GM19438 (cell line): ENCODE data around the gene AHSG.
A peak's percentile ranks its signal among the peaks of the same experiment; 100 is the strongest.
"Not testable (repeated sequence)": the region's sequence is repeated elsewhere in the genome, so short reads cannot be mapped to it uniquely, and the experiment has no call there.

ENCODE experiments used
- ATAC-seq: cut with Tn5 transposase; IDR thresholded peaks from one replicate; pipeline ENCODE4 v1.9.1; 2021; ENCODE audit warnings: low read depth; ENCODE audit not compliant: unreplicated experiment

The AHSG gene, protein sequence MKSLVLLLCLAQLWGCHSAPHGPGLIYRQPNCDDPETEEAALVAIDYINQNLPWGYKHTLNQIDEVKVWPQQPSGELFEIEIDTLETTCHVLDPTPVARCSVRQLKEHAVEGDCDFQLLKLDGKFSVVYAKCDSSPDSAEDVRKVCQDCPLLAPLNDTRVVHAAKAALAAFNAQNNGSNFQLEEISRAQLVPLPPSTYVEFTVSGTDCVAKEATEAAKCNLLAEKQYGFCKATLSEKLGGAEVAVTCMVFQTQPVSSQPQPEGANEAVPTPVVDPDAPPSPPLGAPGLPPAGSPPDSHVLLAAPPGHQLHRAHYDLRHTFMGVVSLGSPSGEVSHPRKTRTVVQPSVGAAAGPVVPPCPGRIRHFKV

DNA sequence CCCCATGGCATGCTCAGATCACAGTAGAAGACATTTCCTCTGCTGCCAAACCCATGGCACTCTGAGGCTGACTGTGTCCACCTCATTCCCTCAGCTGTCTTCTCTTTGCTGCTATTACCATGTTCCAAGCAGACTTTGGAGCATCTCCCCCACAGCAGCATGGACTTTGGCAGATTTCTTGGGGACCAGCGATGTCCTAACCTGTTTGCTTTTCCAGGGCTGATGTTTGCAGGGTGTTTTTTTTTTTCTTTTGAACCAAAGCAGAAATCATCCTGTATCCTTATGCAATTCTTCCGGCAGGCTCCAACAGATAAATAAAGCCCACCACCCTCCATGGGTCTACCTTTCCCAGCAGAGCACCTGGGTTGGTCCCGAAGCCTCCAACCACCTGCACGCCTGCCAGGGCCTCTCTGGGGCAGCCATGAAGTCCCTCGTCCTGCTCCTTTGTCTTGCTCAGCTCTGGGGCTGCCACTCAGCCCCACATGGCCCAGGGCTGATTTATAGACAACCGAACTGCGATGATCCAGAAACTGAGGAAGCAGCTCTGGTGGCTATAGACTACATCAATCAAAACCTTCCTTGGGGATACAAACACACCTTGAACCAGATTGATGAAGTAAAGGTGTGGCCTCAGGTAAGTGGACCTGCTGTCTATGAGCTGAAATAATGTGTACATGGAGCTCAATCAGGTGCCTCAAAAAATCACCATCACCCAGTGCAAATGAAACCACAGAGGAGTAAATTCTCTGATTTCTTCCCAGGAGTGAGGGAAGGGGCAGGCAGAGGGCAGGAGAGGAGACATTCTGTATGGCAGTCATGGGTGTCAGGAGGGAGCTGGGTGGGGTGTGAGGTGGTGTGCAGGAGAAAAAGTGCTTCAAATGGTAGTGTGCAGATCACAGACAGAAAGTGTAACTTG, at the start of gene AHSG:
Gene AHSG, plus strand, starts transcription at position 340 of the 916 bp plus-strand sequence. Its CDS starts 82 bp downstream, at position 422.
- no peak for ATAC-seq

DNA sequence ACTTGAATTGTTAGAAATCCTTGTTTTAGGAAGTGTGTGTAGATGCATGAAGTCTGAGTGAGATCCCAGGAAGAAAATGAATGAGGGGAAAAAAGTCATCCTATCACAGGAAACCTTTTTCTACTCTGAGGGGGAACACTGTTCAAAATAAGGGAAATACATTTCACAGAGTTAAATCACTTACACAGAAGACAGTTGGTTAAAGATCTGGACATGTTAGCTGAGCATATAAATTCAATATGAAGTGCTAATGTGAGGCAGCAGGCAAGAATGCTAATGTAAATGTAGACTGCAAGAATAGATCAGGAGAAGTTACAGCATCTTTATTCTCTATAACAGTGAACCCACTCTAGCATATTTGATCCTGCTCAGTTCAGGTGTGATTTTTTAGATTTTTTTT, 48.3 kb upstream of the AHSG start:
- no peak for ATAC-seq

DNA sequence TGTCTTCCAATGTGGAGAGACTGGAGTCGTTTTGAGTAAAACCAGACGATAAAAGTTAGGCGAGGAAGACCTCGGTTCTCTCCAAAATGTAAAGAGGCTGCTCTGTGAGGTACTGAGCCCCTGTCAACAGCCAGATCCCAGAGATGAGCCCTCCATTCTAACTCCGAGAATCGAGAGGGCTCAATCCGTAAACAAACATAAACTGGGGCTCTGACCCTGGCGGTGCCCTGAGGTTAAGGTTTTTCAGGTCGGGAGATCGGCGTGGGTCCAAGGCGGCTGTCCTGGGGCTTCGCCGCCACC, 46.1 kb upstream of the AHSG start:
- no peak for ATAC-seq

DNA sequence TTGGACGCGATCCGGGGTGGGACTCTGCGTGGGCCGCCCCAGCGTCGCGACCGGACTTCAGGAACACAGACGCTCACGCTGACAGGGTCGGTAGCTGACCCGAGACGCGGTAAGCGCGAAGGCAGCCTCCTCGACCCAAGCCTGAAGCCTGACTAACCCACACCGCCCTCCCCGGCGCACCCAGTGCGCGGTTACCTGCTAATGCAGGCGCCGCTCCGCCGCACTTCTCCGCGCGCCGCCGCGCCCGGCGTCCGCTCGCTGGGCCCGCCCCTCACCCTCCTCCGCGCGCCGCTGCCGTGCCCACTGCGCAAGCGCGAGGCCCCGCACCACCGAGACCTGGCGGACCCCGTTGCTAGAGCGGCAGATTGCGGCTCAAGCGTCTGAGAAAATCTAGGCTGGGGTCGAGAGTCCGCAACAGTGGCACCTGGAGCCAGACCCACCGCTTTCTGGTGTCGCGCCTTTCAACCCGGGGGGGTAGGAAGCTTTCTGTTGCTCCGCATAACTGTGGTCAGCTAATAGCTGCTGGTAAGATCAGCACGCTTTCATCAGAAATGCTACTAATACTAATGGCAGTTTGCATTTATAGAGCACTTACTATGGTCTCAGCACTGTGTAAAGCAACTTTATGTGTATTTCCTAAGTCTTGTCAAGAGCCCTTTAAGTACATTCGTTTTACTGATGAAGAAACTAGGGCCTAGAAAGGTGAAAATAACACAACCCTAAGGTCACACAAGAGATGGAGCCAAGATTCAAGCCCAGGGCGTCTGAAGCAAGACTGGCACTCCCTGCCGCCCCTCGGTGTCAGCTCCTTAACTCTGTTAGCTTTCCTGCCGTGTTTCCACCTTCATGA, 45.6 kb upstream of the AHSG start, which contains the start of gene TBCCD1:
Gene TBCCD1, minus strand, starts transcription at position 268 of the 850 bp plus-strand sequence. CDS start 3,010 bp downstream, outside the sequence.
- ATAC-seq, result peak; percentile 45

DNA sequence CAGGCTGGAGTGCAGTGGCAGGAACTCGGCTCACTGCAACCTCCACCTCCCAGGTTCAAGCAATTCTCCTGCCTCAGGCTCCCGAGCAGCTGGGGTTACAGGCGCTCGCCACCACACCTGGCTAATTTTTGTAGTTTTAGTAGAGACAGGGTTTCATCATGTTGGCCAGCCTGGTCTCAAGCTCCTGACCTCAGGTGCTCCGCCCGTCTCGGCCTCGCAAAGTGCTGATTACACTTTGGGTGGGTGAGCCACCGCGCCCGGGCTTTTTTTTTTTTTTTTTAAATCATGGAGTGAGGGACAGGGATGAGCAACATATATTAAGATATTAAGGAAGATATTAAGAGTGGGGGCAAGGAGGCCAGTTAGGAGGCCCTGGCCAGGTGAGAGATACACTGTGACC, 43.5 kb upstream of the AHSG start:
- not testable (repeated sequence) for ATAC-seq

DNA sequence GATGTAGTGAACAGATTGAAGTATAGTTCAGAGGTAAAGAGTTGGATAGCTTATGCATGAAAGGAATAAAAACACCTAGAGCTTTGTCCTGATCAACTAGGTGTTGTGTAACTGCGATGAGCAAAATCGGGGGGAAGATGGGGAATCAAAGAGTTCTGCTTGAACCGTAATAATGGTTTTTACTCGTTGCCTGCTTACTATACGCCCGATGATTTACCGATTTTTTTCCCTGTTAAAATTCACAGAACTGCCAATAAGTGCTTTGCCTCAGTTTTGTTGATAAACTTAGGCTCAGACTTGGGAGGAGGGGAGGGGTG, 43.1 kb upstream of the AHSG start:
- ATAC-seq, result no peak

DNA sequence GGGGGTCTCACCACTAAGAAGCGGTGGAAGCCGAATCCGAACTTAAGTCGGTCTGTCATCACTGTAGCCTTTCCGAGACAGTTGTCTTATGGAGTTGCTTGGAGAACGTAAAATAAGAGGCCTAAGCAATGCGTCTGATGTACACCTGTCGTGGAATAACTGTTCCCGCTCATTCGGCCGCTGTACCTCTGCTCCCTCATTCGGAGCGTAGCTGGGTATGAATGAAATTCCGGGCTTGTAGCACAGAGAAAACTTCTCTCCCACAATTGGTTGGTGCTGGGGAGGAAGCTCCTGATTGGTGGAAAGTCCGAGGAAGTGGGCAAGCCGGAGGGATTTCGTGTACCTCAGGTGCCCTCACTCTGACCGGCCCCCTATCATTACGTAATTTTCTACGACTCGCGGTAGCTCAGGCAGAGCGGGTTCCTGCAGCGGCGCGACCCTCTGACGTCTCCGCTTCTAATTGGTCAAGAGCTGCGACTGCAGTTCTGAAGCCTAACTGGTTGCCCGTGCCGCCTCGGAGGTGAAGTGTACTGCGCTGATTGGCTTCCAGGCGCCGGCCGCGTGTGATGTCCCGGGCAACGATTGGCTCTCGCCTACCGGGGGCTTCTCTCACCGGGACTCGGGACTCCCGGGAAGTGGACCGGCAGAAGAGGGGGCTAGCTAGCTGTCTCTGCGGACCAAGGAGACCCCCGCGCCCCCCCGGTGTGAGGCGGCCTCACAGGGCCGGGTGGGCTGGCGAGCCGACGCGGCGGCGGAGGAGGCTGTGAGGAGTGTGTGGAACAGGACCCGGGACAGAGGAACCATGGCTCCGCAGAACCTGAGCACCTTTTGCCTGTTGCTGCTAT, 42.5 kb upstream of the AHSG start, which contains the start of gene DNAJB11:
Gene DNAJB11, plus strand, starts transcription at position 625 of the 845 bp plus-strand sequence. Its CDS starts 178 bp downstream, at position 803.
- ATAC-seq, result peak; percentile 84

DNA sequence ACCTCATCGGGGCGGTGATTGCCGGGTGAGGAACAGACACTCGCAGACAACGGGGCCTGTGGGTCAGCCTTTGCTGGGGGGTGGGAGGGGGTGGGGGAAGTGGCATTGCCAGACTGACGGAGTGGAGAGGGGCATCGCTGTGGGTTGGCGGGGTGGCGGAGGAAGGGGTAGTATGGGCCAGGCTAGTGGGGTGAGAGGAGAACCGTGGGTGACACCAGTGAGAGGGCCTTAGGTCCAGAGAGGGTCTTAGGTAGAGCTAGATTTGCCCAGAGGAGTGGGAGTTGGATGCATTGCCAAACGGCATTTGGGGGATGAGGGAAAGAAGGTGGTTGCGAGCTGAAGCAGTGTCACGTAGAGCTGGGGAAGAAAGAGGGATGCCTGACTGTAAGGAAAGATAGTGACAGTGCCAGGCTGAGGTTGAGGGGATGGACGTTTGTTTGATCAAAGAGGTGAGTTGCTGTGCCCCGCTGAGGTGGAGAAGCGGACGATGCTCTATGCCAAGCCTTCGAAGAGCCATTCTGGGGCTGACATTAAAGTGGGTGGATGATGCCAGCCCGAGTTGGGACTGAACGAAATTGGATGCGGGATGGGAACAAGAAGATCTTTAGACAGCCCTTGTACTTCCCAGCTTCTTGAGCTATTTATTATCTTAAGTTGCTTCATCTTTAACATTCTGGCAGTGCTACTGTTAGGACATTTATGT, 41.8 kb upstream of the AHSG start:
- ATAC-seq, result no peak

GRCh38 chr3:186571644-186572013, 41.2 kb upstream of the AHSG start:
- ATAC-seq, result no peak

DNA sequence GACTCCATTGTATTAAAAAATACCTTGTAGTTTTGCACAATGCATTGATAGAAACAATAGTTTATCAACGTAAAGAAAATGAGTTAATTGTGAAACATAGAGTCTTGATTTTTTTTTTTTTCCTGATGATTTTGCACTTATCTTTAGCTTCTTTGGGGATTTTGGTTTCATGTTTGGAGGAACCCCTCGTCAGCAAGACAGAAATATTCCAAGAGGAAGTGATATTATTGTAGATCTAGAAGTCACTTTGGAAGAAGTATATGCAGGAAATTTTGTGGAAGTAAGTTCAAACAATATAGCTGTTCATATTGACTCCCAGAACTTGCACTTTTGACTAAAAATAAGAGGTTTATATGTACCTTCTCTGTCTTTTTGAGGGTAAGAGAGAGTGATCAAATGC, 35.3 kb upstream of the AHSG start:
- no peak for ATAC-seq

DNA sequence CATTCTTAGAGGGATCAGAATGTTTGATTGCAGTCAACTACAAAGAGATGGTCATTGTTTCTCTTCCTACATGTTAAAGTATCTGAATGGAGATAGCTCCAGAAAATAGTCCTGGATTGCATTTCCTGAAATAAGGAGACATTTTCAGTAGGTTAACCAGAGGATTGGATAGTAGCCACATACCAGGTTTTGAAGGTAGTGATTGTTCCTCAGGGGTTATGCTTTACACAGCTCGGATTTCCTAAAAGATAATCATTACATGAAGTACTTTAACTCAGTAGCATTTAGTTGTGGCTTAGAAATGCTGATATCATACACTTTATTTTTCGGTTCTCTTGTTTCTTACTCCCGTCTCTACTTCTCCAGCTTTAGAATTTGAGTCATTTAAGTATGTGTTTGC, 32.1 kb upstream of the AHSG start:
- no peak for ATAC-seq

GRCh38 chr3:186582541-186582940, 30.3 kb upstream of the AHSG start:
- ATAC-seq, result no peak

DNA sequence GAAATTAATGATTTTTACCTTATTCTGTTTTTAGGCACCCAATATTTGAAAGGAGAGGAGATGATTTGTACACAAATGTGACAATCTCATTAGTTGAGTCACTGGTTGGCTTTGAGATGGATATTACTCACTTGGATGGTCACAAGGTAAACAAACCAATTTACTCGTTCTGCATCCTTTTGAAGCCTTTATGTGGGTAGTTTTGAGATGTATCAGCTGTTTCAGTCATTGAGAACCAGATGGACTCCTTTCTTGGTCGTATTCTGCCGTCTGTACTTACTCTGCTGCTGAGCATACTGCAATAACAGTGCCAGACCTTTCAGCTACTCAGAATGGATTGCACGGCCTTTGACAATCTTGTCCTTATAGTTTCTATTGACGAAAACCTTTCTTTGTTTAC, 29.0 kb upstream of the AHSG start:
- ATAC-seq, result no peak

DNA sequence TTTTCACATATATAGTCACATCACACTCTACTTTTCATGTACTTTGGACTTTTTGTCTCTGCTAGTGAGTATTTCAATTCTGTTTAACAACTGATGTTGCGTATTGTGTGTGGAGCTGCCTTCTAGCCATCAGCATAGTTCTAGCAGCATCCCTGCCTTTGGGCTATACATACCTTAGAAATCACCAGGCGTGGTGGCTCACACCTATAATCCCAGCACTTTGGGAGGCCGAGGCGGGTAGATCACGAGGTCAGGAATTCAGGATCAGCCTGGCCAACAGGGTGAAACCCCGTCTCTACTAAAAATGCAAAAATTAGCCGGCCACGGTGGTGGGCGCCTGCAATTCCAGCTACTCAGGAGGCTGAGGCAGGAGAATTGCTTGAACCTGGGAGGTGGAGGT, 26.6 kb upstream of the AHSG start:
- ATAC-seq, result not testable (repeated sequence)

DNA sequence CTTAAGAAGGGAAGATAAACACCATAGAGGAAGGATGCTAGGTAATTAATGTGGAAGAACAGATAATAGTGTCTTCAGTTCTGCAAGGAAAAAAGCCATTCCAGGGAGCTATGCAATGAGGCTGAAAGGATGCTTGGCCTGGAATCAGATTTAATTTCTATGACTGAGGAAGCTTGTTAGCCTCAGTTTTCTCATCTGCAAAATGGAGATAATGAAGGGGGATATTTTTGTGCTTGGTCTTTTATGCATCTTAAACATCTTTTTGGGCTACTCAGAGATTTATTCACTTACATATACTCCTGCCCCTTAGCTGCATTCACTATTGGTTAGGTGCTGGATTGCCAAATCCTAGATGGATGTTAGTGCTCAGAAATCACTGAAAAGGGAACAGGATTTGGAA, 25.7 kb upstream of the AHSG start:
- no peak for ATAC-seq

GRCh38 chr3:186588632-186589031, 24.2 kb upstream of the AHSG start:
- no peak for ATAC-seq

GRCh38 chr3:186589121-186589520, 23.7 kb upstream of the AHSG start:
- no peak for ATAC-seq

DNA sequence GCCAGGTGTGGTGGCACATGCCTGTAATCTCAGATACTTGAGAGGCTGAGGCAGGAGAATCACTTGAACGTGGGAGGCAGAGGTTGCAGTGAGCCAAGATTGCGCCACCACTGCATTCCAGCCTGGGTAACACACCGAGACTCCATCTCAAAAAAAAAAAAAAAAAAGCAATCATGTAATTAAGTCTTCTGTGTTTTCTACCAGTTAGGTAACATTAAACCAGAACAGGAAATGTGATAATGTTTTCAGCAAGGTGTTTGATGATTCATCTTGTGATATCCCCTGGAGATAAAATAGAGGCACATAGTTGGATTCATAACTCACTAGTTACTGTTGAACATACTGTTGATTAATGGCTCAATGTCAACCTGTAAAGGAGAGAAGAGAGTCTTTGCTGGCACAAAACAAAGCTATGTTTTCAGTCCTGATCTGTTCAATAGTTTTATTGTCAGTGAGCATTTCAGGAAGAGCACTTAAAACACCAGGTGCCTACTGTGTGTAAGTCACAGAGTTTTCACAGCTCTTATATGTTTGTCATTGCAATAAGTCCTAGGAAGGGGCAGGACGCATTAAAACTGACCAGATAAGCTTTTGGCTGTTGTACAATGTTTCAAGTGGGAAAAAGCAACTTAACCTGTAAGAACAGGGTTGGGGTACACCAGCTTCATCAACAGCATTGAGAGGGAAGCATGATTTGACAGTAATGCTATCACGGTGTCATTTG, 22.8 kb upstream of the AHSG start:
- ATAC-seq, result no peak
